Measurements from ENCODE around the gene ASB11.

GRCh38 chrX:15242899-15243555, 72.4 kb downstream of the ASB11 start:
- TF ChIP-seq ZNF600 (tag by site-specific recombination; IDR thresholded peaks at IDR 0.05) (no peak), ZNF510 (tag by site-specific recombination; IDR thresholded peaks at IDR 0.05; ENCODE audit: insufficient replicate concordance) (no peak), CTCF (tag by site-specific recombination; IDR thresholded peaks at IDR 0.05) (no peak), KLF1 (tag by site-specific recombination; IDR thresholded peaks at IDR 0.05) (no peak), ZNF555 (tag by site-specific recombination; conservative IDR thresholded peaks at IDR 0.05) (no peak), PRDM2 (tag by site-specific recombination; IDR thresholded peaks at IDR 0.05; ENCODE audit: borderline replicate concordance) (no peak)
